CD1c-positive myeloid dendritic cell (primary cell): Measurements from ENCODE around the gene NPTX1.

Source experiments
- DNase-seq: peaks from one replicate; pipeline ENCODE4 v3.0.0-alpha.2; 2016; ENCODE audit errors: extremely low spot score

The NPTX1 gene

DNA sequence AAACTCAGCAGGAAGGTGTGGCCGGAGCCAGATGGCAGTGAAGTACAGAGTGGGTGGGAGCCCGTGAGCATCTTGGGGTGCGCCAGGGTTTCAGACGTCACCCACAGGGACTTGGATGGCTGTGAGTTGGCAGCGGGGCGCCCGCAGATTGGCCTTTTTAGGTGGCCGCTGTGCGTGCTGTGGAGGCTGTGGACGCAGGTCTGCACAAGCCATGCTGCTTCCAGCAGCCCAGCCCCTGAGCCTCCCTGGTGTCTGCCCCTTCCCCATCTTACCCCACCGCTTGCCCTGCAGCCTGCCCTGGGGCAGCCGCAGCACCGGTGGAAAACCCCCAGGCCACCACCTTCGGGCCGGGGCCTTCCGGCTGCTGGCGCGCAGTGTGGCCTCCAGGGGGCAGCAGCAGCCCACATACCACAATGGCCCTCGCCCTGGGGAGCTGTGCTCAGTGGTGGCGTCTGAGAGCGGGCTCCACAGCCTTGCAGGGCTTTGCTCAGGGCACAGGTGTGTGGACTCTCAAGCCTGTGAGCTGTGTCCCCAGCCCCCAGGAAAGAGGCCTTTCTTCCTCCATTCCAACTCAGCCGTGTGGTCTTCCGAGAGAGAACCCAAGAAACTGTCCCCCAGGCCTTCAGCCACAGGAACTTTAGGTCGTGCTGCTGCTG lies 49.6 kb downstream of the NPTX1 start:
- peak; percentile 82 for DNase-seq

DNA sequence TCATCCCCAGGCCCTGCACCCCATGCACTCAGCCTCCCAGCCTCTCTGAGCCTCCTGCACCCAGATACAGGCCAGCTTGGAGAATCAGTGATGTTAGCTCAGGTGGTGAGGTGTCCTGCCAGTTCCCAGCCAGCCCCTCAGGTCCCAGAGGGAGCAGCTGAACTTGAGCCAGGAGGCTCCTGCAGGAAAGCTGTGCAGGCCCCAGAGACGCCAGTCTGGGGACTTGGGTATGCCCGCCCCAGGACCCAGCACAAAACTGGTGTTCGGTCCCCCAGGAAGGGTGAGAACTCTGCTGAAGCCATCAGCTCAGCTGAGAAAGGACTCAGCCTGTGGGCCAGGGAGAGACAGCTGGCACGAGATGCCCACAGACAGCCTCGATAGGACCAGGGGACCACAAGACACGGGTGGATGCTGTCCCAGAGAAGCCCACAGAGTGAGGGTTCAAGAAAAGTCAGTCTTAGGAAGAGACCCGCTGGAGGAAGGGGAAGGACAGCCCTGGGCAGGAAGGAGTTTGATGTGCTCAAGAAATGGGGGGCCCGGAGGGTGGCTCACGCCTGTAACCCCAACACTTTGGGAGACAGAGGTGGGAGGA lies 50.5 kb downstream of the NPTX1 start:
- no peak for DNase-seq

DNA sequence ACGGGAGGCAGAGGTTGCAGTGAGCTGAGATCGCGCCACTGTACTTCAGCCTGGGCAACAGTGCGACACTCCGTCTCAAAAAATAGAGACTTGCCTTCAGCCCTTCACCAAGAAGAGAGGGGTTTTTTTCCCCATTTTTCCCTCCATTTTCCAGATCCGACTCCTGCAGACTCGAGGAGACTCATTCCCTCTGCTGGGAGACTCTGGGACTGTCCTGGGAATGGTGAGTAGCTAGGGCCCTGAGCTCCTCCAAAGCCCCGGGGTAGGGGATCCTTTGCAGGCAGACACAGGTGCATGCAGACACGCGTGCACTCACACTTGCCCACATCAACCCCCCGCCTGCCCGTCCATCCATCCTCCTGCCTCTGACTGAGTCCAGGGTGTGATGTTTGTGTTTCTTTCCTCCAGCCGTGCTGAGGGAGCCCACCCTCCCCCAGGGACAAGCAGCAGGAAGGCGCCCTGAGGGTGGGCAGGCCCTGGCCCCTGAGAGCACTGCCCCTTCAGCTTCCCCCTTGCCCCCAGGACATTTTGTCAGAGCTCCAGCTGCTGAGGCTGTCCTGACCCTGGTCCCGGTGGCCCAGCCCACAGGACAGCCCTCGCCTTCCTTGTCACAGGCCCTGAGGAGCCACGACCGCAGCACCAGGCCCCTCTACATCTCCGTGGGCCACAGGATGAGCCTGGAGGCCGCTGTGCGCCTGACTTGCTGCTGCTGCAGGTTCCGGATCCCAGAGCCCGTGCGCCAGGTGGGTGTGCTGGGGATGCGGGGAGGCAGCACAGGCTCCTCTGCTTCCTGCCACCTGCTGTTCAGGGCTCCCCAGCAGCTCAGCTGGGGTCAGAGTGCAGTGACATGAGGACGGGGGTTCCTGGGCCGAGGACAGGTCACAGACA lies 51.3 kb downstream of the NPTX1 start:
- no peak for DNase-seq

DNA sequence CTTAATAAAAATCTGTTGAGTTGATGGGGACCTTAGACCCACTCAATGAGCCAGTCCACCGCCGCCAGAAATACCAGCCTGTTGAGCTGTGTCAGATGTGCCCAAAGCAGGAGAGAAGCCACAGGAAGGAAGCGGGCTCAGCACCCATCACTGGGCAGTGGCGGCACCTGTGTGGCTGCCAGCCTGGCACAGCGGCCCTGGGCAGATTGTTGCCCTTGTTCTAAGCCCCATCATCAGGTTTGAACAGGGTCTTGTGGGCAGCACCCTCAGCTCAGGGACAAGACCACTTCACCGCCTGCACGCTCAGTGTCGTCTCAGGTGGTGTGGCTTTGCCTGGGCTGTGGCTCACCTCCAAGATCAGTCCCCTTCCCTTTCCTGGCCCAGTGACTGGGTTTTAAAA lies 52.1 kb downstream of the NPTX1 start:
- no peak for DNase-seq

DNA sequence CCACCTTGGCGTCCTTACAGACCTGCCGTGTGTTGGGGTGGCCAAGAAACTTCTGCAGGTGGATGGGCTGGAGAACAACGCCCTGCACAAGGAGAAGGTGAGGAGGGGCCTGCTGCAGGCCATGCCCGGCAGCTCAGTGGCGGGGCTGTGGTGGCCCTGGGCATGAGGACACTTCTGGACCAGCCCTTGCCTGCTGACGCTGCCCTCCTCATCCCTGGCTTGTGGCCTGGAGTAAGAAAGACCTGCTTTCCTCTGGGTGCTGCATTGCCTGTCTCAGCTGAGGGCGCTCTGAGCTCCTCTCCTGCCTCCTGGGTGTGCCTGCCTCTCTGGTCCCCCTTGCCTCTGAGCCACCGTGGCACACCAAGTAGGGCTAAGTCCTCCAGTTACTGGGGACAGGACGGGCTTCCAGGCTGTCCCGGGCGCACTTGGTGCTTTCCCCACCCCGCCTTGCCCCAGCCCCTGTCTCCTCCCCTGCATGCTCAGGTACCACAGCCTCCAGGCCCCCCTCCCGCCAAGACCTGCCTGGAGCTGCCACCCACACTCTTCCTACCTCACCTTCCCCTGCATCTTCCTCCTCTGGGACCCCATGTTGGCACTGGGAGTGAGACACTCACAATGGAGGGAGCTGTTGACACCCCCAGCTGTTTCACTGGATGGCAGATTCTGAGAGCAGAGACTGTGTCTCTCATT lies 52.7 kb downstream of the NPTX1 start:
- DNase-seq: no peak

DNA sequence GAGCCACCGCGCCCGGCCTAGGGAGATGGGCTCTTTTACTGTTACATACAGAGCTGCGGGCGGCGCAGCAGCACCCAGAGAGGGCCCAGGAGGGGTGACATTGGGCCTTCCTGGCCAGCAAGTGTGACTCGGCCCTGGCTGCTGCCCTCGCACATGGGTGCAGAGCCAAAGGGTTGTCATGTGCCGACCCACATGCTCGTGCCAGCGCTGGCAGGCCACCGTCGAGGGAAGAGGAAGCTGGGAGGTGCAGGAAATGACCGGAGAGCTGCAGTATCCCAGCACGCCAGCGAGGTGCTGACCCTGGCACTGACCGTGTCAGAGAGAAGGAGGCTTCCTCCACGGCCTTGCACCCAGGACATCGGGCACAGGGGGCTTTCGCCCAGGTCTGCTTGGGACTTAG lies 53.4 kb downstream of the NPTX1 start:
- peak; percentile 30 for DNase-seq

DNA sequence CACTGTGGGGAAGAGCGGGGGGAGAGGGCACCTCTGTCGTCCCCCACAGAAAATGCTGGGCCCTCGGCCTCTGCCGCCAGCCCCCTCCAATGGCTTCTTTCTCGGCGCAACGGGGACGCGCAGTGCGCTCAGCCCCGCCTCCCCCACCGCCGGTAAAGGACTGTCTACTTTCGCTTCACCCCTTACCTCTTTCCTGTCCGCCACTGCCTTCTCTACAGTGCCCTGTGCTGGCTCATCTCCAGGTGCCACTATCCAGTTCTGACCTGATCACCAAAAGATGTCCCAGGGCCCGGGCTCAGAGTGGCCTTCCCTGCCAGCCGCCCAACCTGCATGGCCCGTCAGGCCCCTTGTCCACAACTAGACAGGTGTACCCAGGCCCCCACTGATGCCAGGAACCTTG lies 54.1 kb downstream of the NPTX1 start:
- no peak for DNase-seq

DNA sequence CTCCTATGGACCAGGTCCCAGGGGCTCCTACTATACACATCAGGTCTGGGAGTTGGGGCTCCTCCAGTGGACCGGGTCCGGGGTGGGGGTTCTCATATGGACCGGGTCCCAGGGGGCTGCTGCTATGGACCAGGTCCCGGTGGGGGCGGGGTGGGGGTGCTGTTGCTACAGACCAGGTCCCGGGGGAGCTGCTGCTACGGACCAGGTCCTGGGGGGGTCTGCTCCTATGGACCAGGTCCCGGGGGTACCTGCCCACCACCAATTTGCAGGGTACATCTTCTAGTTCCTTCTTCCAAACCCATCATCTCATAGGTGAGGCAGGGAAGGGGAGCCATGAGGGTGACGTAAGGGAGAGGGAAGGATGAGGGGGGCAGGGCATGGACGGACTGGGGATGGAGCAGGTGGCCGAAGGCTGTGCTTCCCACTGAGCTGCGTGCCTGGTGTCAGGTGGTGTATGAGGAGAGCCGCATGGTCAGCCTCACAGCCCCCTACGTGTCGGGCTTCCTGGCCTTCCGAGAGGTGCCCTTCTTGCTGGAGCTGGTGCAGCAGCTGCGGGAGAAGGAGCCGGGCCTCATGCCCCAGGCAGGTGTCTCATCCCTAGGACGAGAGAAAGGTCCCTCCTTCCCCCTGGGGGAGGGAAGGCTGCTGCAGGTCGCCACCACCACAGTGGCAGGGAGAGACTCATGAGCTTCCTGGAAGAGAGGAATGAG lies 54.9 kb downstream of the NPTX1 start:
- DNase-seq: no peak

DNA sequence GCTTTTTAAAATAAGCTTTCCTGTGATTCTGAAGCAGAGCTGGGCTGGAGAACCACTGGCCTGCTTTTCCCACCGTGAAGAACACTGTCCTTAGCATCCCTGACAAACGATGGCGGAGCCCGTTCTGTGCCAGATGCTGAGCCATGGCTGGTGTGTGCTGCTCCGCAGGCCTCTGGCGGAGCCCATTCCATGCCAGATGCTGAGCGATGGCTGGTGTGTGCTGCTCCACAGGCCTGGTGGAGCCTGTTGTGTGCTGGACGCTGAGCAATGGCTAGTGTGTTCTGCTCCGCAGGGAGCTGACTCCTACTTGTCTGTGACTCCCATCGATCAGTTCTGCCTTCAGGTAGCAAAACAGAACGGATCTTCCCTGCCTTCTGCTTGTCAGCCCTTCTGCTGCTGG lies 57.2 kb downstream of the NPTX1 start:
- no peak for DNase-seq

DNA sequence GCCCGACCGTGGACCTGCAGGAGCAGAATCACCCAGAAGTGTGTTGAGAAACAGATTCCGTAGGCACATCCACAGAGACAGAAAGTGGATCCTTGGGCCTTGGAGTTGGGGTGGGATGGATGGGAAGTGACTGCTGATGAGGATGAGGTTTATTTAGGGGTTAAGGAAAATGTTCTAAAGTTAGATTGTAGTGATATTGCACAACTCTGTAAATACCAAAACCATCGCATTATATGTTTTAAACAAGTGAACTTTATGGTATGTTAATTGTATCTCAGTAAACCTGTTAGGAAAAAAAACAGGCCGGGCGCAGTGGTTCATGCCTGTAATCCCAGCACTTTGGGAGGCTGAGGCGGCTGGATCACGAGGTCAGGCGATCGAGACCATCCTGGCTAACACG lies 57.8 kb downstream of the NPTX1 start:
- no peak for DNase-seq
